HG03457 (cell line): Measurements from ENCODE around the gene PSMD8.
"Not testable (repeated sequence)": the region's sequence is repeated elsewhere in the genome, so short reads cannot be mapped to it uniquely, and the experiment has no call there.

ENCODE experiments used
- ATAC-seq: cut with Tn5 transposase; IDR thresholded peaks from one replicate; pipeline ENCODE4 v1.9.1; 2021; ENCODE audit warnings: moderate number of reproducible peaks; ENCODE audit not compliant: unreplicated experiment

The PSMD8 gene

DNA sequence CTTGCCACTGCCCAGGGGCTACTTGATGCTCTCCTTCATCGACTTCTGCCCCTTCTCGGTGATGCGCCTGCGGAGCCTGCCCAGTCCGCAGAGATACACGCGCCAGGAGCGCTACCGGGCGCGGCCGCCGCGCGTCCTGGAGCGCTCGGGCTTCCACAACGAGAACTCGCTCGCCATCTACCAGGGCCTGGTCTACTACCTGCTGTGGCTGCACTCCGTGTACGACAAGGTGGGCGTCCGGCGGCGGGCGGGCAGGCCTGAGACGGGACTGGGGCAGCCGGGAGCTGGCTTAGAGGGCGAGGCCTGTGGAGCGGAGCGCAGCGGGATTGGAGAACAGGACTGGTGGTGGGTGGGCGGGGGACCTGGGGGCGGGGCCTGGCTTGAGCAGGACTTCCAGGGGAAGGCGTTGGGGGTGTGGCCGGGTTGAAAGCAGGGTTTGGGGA, 12.7 kb upstream of the PSMD8 start:
- no peak for ATAC-seq

DNA sequence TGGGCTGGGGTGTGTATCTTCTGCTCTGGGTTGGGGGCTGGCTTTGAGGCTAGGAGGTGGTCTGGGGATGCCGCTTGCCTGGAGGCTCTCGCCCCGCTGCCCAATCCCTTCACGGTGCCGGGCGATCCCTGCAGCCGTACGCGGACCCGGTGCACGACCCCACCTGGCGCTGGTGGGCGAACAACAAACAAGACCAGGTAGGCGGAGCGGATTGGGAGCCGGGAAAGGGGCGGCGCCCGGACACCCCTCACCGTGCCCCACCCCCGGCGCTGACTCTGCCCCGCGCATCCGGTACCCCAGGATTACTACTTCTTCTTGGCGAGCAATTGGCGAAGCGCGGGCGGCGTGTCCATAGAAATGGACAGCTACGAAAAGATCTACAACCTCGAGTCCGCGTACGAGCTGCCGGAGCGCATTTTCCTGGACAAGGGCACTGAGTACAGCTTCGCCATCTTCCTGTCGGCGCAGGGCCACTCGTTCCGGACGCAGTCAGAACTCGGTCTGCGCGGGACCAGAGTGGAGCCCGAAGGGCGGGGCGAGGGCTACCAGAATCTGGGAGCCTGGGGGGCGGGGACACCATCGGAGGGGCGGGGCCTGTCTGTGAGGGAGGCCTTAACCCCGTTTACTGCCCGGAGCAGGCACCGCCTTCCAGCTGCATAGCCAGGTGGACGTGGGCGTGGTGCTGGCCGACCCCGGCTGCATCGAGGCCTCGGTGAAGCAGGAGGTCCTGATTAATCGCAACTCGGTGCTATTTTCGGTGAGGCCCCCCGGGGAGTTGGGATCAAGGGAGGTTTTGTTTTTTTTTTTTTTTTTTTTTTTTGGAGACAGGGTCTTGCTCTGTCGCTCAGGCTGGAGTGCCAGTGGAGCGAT, 12.1 kb upstream of the PSMD8 start:
- no peak for ATAC-seq

DNA sequence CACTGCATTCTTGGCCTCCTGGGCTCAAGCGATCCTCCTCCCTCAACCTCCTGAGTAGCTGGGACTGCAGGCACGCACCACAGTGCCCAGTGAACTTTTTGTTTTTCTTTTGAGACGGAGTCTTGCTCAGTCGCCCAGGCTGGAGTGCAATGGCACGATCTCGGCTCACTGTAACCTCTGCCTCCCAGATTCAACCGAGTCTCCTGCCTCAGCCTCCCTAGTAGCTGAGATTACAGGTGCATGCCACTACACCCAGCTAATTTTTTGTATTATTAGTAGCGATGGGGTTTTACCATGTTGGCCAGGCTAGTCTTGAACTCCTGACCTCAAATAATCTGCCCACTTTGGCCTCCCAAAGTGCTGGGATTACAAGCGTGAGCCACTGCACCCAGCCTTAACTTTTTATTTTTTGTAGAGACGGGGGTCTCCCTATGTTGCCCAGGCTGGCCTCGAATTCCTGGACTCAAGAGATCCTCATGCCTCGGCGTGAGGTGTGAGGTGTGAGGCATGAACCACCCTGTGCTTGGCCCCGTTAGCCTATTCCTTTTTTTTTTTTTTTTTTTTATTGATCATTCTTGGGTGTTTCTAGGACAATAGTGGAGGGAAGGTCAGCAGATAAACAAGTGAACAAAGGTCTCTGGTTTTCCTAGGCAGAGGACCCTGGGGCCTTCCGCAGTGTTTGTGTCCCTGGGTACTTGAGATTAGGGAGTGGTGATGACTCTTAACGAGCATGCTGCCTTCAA, 11.3 kb upstream of the PSMD8 start:
- not testable (repeated sequence) for ATAC-seq

DNA sequence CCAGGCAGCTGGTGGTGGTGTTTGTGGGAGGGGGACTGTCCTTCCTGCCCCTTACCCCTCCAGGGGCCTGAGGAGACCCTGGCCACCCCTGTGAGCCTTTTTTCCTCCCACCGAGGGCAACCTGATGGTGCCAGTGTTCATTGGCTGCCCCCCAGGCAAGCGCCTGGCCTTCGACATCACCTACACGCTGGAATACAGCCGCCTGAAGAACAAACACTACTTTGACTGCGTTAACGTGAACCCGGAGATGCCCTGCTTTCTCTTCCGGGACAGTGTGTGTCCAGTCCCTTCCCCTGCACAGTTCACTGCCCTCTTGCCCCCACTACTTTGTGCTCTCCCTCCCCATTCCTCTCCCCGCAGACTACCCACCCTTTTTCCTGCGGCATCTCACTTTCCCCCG, 7.3 kb upstream of the PSMD8 start:
- no peak for ATAC-seq

DNA sequence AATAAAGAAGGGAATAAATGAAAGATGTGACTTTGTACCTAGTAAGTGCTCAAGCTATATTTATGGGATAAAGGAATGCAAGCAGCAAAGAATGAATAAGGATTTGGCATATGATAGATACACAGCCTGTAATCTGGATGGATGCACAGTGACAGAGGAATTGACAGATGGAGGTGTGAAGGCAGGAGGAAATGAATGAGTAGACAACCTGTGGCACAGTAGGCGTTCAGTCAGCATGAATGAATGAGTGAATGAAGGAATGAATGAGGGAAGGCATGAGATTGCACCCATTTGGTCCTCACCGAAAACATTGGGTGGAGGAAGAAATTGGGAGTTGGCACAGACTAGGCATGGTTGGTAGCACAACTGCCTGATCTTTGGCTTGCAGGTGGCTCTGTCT, 4.8 kb upstream of the PSMD8 start:
- no peak for ATAC-seq

DNA sequence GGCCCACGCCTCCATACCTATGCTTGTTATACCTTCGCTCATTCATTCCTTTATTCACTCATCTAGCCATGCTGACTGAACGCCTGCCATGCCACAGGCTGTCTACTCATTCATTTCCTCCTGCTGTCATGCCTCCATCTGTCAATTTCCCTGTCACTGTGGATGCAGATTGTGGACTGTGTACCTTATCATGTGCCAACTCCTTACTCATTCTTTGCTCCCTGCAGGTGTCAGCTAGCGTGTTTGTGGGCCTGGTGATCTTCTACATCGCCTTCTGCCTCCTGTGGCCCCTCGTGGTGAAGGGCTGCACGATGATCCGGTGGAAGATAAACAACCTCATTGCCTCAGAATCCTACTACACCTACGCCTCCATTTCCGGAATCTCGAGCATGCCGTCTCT, 4.1 kb upstream of the PSMD8 start:
- no peak for ATAC-seq

DNA sequence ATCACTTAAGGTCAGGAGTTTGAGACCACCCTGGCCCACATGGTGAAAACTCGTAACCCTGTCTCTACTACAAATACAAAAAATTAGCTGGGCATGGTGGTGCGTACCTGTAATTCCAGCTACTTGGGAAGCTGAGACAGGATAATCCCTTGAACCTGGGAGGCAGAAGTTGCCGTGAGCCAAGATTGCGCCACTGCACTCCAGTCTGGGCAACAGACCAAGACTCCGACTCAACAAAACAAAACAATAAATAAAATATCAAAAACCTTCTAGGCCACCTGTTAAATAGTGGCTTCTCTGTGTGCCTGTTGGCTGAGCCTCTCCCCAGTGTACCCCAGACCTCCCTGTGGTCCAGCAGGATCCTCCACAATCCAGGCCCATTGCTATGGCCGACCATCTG, 3.3 kb upstream of the PSMD8 start:
- ATAC-seq = no peak

DNA sequence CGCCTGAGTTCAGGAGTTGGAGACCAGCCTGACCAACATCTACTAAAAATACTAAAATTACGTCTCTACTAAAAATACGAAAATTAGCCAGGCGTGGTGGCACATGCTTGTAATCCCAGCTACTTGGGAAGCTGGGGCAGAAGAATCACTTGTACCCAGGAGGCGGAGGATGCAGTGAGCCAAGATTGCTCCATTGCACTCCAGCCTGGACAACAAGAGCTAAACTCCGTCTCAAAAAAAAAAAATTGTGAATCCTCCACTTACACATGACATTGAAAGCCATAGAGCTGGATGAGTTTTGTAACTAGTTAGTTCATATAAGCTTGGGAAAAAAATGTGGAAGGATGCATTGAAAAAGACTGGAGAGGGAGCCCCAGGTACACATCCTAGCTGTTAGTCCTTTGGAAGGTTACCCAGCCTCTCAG, 452 bp upstream of the PSMD8 start:
- no peak for ATAC-seq

DNA sequence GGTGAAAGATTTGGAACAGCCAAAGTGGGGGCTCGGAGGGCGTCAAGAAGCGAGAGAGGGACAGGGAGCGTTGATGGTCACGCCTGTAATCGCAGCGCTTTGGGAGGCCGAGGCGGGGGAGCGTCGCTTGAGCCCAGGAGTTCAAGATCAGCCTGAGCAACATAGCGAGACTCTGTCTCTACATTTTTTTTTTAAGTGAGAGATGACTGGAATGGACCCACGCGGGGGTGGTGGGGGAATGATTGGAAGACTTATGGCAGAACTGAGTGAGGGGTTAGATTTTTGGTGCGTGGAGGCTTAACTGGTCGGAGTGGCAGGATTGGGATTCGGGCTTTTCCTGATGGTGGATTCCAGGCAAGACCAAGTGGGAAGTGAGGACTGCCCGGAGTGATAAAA, 725 bp downstream of the PSMD8 start:
- ATAC-seq = no peak

DNA sequence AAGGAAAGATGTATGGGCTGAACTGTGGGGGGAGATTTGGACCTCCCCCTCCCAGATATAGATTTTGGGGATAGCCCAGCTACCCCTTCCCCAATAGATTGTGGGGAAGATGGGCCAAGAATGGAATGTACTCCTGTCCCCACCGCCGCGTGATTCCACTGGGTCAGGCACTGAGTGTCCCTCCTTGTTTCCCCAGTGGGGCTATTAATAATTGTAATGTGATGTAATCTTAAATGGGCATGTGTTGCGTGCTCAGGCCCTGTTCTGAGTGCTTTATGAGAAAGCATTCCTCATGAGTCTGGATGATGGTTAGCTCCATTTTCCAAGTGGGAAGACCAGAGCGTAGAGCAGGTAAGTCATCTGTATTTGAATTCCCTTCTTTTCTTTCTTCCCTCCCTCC, 1.4 kb downstream of the PSMD8 start:
- no peak for ATAC-seq

DNA sequence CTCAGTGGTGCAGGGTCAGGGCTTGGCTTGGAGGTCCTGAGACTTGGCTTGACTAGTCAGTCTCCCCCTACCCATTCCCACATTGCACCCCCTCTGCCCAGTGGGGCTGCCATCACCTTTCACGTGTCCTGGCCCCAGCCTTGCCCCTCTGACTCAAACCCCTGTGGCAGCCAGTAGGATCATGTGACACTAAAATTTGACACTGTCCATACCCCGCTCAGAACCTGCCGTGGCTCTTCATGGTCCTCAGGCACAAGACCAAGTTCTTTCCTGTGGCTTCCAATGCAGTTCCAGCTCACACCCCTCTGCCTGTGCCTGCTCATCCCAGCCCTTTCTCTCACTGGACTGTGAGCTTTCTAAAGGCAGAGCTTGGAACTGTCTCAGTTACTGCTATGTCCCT, 2.2 kb downstream of the PSMD8 start:
- no peak for ATAC-seq

DNA sequence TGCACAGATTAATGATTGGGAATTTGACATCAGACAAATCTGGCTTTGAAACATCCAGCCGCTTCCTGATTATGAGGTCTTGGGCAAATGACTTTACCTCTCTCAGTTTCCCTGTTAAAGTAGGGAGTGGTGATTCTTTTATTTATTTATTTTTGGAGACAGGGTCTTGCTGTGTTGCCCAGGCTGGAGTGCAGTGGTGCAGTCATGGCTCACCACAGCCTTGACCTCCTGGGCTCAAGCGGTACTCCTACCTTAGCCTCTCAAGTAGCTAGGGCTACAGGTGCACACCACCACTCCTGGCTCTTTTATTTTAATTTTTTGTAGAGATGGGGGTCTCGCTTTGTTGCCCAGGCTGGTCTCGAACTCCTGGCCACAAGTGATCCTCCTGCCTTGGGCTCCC, 2.7 kb downstream of the PSMD8 start:
- no peak for ATAC-seq

DNA sequence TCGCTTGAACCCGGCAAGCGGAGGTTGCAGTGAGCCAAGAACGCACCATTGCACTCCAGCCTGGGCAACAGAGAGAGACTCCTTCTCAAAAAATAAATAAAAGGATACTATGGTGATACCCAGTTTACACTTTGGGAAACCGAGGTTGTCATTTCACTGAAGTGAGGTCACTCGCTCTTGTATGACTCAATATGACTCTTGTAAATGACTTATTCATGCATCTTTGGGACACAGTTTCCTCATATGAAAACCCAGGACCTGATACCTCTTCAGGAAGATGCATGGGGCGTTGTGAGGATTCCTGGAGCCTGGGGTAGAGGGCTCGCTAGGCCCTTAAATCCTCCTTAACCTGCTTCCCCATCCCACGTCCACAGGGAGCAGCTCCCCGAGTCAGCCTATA, 4.5 kb downstream of the PSMD8 start:
- no peak for ATAC-seq

DNA sequence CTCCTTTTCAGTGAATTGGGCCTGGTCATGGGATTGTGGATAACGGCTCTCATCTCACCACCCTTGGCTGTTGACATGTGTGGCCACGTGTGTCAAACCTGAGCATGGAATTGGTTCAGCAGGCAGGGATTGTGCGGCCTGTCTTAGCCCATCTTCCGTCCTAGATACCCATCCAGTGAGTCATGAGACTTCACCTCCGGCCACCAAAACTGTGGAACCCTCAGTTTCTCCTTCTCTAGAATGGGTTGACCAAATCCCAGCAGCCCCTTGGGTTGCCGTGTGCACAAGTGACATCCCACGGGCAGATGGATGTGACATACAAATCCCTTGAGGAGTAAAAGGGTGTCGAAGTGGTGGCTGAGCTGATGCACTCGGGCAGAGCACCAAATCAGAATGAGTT, 6.8 kb downstream of the PSMD8 start:
- ATAC-seq = no peak

DNA sequence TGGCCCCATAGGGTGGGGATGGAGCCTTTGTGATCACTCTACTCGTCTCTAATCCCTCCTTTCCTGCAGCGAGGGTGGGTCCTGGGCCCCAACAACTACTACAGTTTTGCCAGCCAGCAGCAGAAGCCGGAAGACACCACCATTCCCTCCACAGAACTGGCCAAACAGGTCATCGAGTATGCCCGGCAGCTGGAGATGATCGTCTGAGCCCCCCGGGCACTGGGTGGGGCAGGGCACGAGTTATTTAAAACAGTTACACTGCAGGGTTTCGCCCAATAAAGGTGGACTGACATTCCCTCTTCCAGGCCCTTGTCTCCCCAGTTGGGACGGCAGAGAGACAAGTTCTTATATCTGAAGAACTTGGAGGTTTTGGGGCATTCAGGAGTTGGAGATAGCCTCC, 8.8 kb downstream of the PSMD8 start:
- no peak for ATAC-seq

DNA sequence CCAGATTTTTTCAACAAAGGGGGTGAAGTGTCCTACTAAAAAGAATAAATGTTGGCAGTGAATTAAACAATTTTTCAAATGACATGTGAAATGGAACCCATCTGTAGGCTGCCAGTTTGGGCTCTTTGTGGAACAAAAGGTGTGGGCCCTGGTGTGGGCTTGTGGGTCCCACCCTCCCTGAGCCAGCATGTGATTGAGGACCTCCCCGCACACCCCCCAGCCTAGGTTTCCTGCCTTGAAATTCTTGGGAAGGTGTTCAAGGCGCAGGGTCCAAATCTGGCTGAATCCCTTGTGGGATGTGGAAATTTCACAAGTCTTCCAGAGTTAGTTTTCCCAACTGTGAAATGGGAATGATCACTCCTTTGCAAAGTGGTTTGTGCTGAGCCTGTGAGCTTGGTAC, 9.4 kb downstream of the PSMD8 start:
- ATAC-seq = no peak

DNA sequence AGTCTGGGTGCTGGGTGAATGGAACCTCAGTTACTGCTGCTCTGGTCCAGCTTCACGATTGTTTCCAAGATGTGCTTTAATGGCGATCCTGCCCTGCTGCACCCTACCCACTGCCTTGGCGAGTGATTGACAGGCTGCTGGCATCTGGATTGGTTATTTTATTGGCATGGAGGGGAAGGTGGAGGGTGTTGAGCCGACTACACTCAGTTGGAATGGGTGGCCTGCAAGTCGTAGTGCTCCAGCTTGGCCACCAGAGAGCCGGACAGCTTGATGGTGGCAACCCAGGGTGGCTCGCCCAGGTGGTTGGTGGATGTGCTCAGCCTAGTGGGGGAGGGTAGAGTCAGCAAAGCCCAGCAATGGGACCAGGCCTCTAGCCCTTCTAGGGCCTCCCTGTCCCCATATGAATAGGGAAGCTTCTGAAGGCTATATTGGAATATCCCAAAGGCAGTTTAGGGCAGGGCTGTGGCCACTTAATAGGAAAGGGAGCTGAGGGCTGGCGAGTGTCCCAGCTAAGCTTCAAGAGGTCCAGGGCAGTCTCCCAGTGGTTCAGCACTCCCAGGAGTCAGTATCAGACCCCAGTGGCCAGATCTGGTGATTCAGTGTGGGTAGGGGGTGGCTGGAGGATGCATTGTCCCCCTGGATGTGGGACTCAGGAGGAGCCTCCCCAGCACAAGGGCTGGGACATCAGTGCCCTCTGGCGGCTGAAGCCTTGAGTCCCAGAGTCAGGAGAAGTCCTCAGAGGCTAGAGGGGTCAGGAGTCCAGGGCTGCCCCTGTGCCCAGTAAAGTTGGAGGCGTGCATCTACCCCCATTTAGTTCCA, 10.0 kb downstream of the PSMD8 start:
- ATAC-seq = no peak

DNA sequence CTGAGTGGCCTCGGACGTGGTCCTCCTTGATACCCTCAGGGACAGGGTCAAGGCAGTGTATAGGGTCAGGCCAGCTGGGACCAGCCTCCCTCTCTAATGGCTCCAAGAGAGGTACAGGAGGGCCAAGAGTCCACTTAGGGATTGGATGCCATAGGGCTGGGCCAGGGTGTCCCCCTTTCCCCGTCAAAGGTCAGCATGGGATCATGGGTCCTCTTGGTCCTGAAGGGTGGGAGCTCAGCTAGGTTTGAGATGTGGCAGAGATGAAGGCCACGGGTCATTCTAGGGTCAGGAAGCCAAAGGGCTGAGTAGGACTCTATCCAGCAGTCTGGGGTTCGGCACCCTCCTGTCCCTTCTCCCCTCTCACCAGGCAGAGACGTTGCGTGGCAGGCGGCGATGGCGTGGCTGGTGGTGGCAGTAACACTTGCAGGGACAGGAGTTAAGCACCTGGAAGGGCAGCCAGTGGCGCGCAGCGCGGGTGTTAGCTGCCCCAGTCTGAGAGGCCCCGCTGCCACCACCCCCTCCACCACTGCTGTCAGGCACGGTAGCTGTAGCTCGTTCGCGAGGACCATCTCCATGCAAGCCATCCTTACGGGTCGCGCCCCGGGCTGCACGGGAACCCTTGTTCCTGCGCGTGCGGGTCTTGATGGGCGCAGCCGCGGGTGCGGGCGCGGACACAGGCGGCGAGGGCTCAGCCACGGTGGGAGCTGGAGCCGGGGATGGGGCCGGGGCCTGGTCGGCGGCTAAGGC, 10.9 kb downstream of the PSMD8 start:
- no peak for ATAC-seq

DNA sequence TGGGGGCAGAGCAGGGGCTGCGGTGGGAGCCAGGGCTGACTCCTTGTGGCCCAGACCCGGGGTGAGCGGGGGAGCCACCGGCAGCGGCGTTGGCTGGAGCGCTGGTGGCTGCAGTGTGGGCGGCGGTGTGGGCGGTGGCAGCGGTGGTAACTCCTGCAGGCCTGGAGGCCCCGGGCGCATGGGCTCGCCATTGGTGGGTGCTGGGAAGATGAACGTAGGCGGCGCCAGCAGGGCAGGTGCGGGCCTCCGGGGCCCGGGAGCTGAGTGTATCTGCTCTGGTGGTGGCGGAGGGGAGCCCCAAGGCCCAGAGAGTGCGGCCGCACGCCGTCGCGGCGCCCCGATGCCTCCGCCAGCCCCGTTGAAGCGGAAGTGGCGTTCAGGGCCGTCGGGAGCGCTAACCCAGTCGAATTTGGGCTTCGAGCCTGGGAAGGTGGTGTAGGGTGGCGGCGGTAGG, 11.5 kb downstream of the PSMD8 start:
- no peak for ATAC-seq

DNA sequence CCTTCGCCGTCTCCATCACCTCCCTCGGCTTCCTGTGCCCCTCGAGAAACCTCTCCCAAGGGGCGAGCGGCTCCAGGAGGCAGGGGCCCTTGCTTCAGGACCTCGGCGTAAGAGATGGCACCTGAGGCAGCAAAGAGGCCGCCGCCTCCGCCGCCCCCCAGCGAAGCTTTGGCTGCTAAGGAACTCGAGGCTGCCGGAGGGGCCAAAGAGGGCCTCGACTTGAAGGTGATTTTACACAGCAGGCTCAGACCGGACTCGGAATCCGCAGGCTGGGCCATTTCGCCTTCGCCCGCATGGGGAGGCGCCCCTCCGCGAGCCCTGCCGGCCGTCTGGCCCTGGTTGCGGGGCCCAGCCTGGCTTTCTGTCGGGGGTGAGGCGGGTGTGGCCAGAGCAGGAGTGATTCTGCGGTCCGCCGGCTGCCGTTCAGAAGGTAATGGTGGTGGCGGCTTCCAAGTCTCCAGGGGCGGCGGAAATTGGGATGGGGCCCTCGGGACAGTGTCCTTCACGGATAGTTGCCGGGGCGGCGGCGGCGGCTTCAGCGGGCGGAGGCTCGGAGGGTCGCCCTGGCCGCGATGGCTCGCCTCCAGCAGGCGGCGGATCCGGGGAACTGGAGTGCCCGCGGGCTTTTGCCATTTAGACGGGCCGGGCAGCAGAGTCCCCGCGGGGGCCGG, 12.1 kb downstream of the PSMD8 start:
- ATAC-seq = no peak
